Hindlimb muscle (tissue), 1 donor: ENCODE results near the gene TMEM266. TPM values are rescaled to one million over a fixed set of nuclear protein-coding genes. Genes with fewer than 3 reads are reported as not detected.

ENCODE experiments used
- DNase-seq: peaks from one replicate; pipeline ENCODE4 v3.0.0-alpha.2; 2013
- polyA plus RNA-seq: library from polyadenylated mRNA; unstranded; fragments of 120-200 nt; gene quantifications from one replicate; pipeline ENCODE4 v1.2.1, GENCODE V29; 2013; ENCODE audit not compliant: insufficient read length

The TMEM266 gene
- polyA plus RNA-seq, 1 donor = 0.97 TPM

- DNase-seq = no peak
Observed at GRCh38 chr15:76162784-76163456, 103.1 kb downstream of the TMEM266 start.

- peak; percentile 64 for DNase-seq
Observed at GRCh38 chr15:76163457-76164295, 103.9 kb downstream of the TMEM266 start.

- DNase-seq = no peak
Observed at GRCh38 chr15:76164602-76165001, 104.8 kb downstream of the TMEM266 start.

- DNase-seq = no peak
Observed at GRCh38 chr15:76165951-76166350, 106.2 kb downstream of the TMEM266 start.

- DNase-seq = no peak
Observed at GRCh38 chr15:76168237-76168984, 108.6 kb downstream of the TMEM266 start.

- DNase-seq = no peak
Observed at GRCh38 chr15:76169018-76169417, 109.2 kb downstream of the TMEM266 start.

GRCh38 chr15:76169911-76170800, 110.4 kb downstream of the TMEM266 start:
- no peak for DNase-seq

- DNase-seq = no peak
Observed at GRCh38 chr15:76172782-76173181, 113.0 kb downstream of the TMEM266 start.

GRCh38 chr15:76173317-76173834, 113.6 kb downstream of the TMEM266 start:
- DNase-seq = no peak

GRCh38 chr15:76174654-76175053, 114.9 kb downstream of the TMEM266 start:
- no peak for DNase-seq

GRCh38 chr15:76175442-76175841, 115.7 kb downstream of the TMEM266 start:
- DNase-seq = no peak

- DNase-seq = no peak
Observed at GRCh38 chr15:76176059-76176458, 116.3 kb downstream of the TMEM266 start.

- DNase-seq = no peak
Observed at GRCh38 chr15:76176487-76177085, 116.8 kb downstream of the TMEM266 start.

- DNase-seq = no peak
Observed at GRCh38 chr15:76177491-76178040, 117.8 kb downstream of the TMEM266 start.

- DNase-seq = peak; percentile 70
Observed at GRCh38 chr15:76178296-76179000, 118.7 kb downstream of the TMEM266 start.

GRCh38 chr15:76179023-76179422, 119.2 kb downstream of the TMEM266 start:
- no peak for DNase-seq

GRCh38 chr15:76180321-76180720, 120.5 kb downstream of the TMEM266 start:
- no peak for DNase-seq

GRCh38 chr15:76181705-76182107, 121.9 kb downstream of the TMEM266 start:
- no peak for DNase-seq

- no peak for DNase-seq
Observed at GRCh38 chr15:76183930-76184649, 124.3 kb downstream of the TMEM266 start.

GRCh38 chr15:76184650-76185035, 124.9 kb downstream of the TMEM266 start:
- DNase-seq = no peak
